SK-N-SH treated with all-trans-retinoic acid at 6 μM for 48 hours (cell line): ENCODE data around the gene LCNL1.

Experiments
- ATAC-seq: fragments of 200-7000 bp; cut with Tn5 transposase; 3 replicates; pipeline ENCODE4 v1.9.1; 2020; ENCODE audit warnings: mild to moderate bottlenecking, moderate library complexity
- ARNTL ChIP-seq: fragments of 450-650 bp; formaldehyde crosslinking; IDR thresholded peaks from 2 replicates; pipeline ENCODE4 v1.5.0; 2020; ENCODE audit warnings: low read depth, mild to moderate bottlenecking, moderate library complexity, borderline replicate concordance
- BACH2 ChIP-seq: fragments of 250-450 bp; sonication (Bioruptor Pico); IDR thresholded peaks from 2 replicates; pipeline ENCODE4 v1.9.0; 2021; ENCODE audit warnings: mild to moderate bottlenecking, borderline replicate concordance
- CSDC2 ChIP-seq: fragments of 250-450 bp; sonication (Bioruptor Pico); IDR thresholded peaks from 2 replicates; pipeline ENCODE4 v1.5.0; 2020; ENCODE audit warnings: mild to moderate bottlenecking, moderate library complexity
- ESRRG ChIP-seq: fragments of 250-450 bp; sonication (Bioruptor Pico); IDR thresholded peaks from 2 replicates; pipeline ENCODE4 v1.6.1; 2021; ENCODE audit warnings: mild to moderate bottlenecking
- GLIS3 ChIP-seq: fragments of 250-450 bp; sonication (Bioruptor Pico); IDR thresholded peaks from 2 replicates; pipeline ENCODE4 v1.5.0; 2020; ENCODE audit warnings: mild to moderate bottlenecking, moderate library complexity
- ISL1 ChIP-seq: fragments of 250-450 bp; sonication (Bioruptor Pico); IDR thresholded peaks from 2 replicates; pipeline ENCODE4 v2.1.2; 2022; ENCODE audit warnings: mild to moderate bottlenecking, moderate library complexity
- PPARA ChIP-seq: fragments of 250-450 bp; sonication (Bioruptor Pico); IDR thresholded peaks from 2 replicates; pipeline ENCODE4 v1.5.0; 2020; ENCODE audit warnings: mild to moderate bottlenecking, borderline replicate concordance
- RARB ChIP-seq: fragments of 250-450 bp; sonication (Bioruptor Pico); IDR thresholded peaks from 2 replicates; pipeline ENCODE4 v1.8.0; 2021; ENCODE audit warnings: mild to moderate bottlenecking, moderate library complexity
- SNAI2 ChIP-seq: fragments of 250-450 bp; sonication (Bioruptor Pico); IDR thresholded peaks from 2 replicates; pipeline ENCODE4 v1.5.0; 2020; ENCODE audit warnings: mild to moderate bottlenecking, moderate library complexity
- TCF4 ChIP-seq: fragments of 250-450 bp; sonication (Bioruptor Pico); IDR thresholded peaks from 2 replicates; pipeline ENCODE4 v1.8.0; 2021; ENCODE audit warnings: mild to moderate bottlenecking, moderate library complexity, borderline replicate concordance
- TOX ChIP-seq: fragments of 250-450 bp; sonication (Bioruptor Pico); IDR thresholded peaks from 2 replicates; pipeline ENCODE4 v1.8.0; 2021; ENCODE audit warnings: mild to moderate bottlenecking, moderate library complexity, borderline replicate concordance
- TSHZ2 ChIP-seq: fragments of 250-450 bp; sonication (Bioruptor Pico); IDR thresholded peaks from 2 replicates; pipeline ENCODE4 v1.5.0; 2020; ENCODE audit warnings: mild to moderate bottlenecking, moderate library complexity
- ZFP30 ChIP-seq: fragments of 450-650 bp; formaldehyde crosslinking; IDR thresholded peaks from 2 replicates; pipeline ENCODE4 v1.5.0; 2022; ENCODE audit warnings: mild to moderate bottlenecking, moderate library complexity
- ZNF565 ChIP-seq: fragments of 450-650 bp; formaldehyde crosslinking; conservative IDR thresholded peaks from 2 replicates; pipeline ENCODE4 v1.5.0; 2020; ENCODE audit warnings: low read depth, mild to moderate bottlenecking, moderate library complexity
- ZNF8 ChIP-seq: fragments of 450-650 bp; formaldehyde crosslinking; IDR thresholded peaks from 2 replicates; pipeline ENCODE4 v1.5.0; 2020; ENCODE audit warnings: mild to moderate bottlenecking, moderate library complexity
- TF ChIP-seq, protein P1 (sequence below): fragments of 250-450 bp; sonication (Bioruptor Pico); IDR thresholded peaks from 2 replicates; pipeline ENCODE4 v1.8.0; 2021; ENCODE audit warnings: low read depth, mild to moderate bottlenecking, moderate library complexity, borderline replicate concordance
- TF ChIP-seq, protein P2 (sequence below): fragments of 250-450 bp; sonication (Bioruptor Pico); IDR thresholded peaks from 2 replicates; pipeline ENCODE4 v1.5.1; 2020; ENCODE audit warnings: low read depth, mild to moderate bottlenecking, moderate library complexity
- TF ChIP-seq, protein P3 (sequence below): fragments of 250-450 bp; sonication (Bioruptor Pico); IDR thresholded peaks from 2 replicates; pipeline ENCODE4 v1.5.1; 2021; ENCODE audit warnings: mild to moderate bottlenecking, moderate library complexity
- TF ChIP-seq, protein P4 (sequence below): fragments of 250-450 bp; sonication (Bioruptor Pico); IDR thresholded peaks from 2 replicates; pipeline ENCODE4 v1.8.0; 2020; ENCODE audit warnings: mild to moderate bottlenecking, moderate library complexity, borderline replicate concordance

Gene LCNL1

GRCh38 chr9:137015976-137016375 is 33.2 kb downstream of the LCNL1 start:
- TF ChIP-seq TSHZ2 (no peak), ZNF565 (CRISPR knock-in tag) (no peak), ESRRG (CRISPR knock-in tag) (no peak), ARNTL (CRISPR knock-in tag) (no peak), GLIS3 (CRISPR knock-in tag) (no peak), SNAI2 (CRISPR knock-in tag) (no peak), TCF4 (CRISPR knock-in tag) (no peak), CSDC2 (no peak), RARB (CRISPR knock-in tag) (no peak), BACH2 (no peak)
- TF ChIP-seq, protein P1, sequence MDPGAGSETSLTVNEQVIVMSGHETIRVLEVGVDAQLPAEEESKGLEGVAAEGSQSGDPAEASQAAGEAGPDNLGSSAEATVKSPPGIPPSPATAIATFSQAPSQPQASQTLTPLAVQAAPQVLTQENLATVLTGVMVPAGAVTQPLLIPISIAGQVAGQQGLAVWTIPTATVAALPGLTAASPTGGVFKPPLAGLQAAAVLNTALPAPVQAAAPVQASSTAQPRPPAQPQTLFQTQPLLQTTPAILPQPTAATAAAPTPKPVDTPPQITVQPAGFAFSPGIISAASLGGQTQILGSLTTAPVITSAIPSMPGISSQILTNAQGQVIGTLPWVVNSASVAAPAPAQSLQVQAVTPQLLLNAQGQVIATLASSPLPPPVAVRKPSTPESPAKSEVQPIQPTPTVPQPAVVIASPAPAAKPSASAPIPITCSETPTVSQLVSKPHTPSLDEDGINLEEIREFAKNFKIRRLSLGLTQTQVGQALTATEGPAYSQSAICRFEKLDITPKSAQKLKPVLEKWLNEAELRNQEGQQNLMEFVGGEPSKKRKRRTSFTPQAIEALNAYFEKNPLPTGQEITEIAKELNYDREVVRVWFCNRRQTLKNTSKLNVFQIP: no peak
- TF ChIP-seq, protein P2, sequence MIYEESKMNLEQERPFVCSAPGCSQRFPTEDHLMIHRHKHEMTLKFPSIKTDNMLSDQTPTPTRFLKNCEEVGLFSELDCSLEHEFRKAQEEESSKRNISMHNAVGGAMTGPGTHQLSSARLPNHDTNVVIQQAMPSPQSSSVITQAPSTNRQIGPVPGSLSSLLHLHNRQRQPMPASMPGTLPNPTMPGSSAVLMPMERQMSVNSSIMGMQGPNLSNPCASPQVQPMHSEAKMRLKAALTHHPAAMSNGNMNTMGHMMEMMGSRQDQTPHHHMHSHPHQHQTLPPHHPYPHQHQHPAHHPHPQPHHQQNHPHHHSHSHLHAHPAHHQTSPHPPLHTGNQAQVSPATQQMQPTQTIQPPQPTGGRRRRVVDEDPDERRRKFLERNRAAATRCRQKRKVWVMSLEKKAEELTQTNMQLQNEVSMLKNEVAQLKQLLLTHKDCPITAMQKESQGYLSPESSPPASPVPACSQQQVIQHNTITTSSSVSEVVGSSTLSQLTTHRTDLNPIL (CRISPR knock-in tag): no peak
- ATAC-seq: no peak

DNA sequence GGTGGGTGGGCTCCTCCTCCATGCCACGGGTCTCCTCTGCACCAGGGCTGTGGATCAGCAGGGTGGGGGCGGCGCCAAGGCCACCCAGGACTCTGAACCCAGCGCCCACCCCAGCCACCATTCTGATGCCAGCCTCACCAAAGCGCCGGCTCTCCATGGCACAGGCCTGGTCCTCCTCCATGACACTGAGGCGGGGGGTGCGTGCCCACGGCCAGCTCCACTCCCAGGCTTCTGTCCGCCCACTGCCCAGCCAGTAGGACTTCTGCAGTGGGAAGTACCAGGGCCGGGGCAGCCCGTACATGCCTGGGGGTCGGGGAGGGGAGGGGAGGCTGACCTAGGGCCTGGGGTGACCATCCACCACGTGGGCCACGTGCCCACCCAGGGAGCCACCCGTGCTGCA is 33.6 kb downstream of the LCNL1 start:
- no peak for TF ChIP-seq ISL1 (CRISPR knock-in tag)
- no peak for TF ChIP-seq PPARA (CRISPR knock-in tag)
- TF ChIP-seq RARB (CRISPR knock-in tag): no peak
- TF ChIP-seq TSHZ2: no peak
- TF ChIP-seq ZFP30 (CRISPR knock-in tag): no peak
- TF ChIP-seq, protein P1: no peak
- TF ChIP-seq GLIS3 (CRISPR knock-in tag): no peak
- TF ChIP-seq, protein P3, sequence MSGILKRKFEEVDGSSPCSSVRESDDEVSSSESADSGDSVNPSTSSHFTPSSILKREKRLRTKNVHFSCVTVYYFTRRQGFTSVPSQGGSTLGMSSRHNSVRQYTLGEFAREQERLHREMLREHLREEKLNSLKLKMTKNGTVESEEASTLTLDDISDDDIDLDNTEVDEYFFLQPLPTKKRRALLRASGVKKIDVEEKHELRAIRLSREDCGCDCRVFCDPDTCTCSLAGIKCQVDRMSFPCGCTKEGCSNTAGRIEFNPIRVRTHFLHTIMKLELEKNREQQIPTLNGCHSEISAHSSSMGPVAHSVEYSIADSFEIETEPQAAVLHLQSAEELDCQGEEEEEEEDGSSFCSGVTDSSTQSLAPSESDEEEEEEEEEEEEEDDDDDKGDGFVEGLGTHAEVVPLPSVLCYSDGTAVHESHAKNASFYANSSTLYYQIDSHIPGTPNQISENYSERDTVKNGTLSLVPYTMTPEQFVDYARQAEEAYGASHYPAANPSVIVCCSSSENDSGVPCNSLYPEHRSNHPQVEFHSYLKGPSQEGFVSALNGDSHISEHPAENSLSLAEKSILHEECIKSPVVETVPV: no peak
- no peak for ATAC-seq

GRCh38 chr9:137017071-137017470 is 34.3 kb downstream of the LCNL1 start:
- ATAC-seq: no peak
- TF ChIP-seq ZNF8 (CRISPR knock-in tag) (no peak), TOX (CRISPR knock-in tag) (no peak), SNAI2 (CRISPR knock-in tag) (no peak)
- TF ChIP-seq, protein P4, sequence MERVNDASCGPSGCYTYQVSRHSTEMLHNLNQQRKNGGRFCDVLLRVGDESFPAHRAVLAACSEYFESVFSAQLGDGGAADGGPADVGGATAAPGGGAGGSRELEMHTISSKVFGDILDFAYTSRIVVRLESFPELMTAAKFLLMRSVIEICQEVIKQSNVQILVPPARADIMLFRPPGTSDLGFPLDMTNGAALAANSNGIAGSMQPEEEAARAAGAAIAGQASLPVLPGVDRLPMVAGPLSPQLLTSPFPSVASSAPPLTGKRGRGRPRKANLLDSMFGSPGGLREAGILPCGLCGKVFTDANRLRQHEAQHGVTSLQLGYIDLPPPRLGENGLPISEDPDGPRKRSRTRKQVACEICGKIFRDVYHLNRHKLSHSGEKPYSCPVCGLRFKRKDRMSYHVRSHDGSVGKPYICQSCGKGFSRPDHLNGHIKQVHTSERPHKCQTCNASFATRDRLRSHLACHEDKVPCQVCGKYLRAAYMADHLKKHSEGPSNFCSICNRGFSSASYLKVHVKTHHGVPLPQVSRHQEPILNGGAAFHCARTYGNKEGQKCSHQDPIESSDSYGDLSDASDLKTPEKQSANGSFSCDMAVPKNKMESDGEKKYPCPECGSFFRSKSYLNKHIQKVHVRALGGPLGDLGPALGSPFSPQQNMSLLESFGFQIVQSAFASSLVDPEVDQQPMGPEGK (CRISPR knock-in tag): no peak
